Measurements from ENCODE around the gene SH3RF2. TPM values are rescaled to one million over a fixed set of nuclear protein-coding genes. Genes with fewer than 3 reads are reported as not detected.
"Not testable (repeated sequence)": the region's sequence is repeated elsewhere in the genome, so short reads cannot be mapped to it uniquely, and the experiment has no call there.

Gene SH3RF2
- total RNA-seq, 1 donor from 2014 or later, result 376 TPM

GRCh38 chr5:145991044-145991575, 54.7 kb downstream of the SH3RF2 start:
- Histone ChIP-seq H3K4me1 (no peaks in the 10 kb centered on the region), H3K36me3 (no peaks in the 10 kb centered on the region), H3K27ac (replicated peaks) (no peak overlapping the region), H3K27me3 (ENCODE audit: low read depth) (no peaks in the 10 kb centered on the region), H3K4me3 (no peak overlapping the region), H3K9me3 (replicated peaks) (peaks cover 8% of the 10 kb centered on the region)
- intact Hi-C loops (cut with micrococcal nuclease), result no loop called here
- TF ChIP-seq CTCF (IDR thresholded peaks at IDR 0.05; ENCODE audit: borderline replicate concordance), result no peak
- no peak for DNase-seq

GRCh38 chr5:145993538-145993937, 57.2 kb downstream of the SH3RF2 start:
- DNase-seq; H3K4me3 ChIP-seq; intact Hi-C loops (cut with micrococcal nuclease); H3K27me3 ChIP-seq (ENCODE audit: low read depth); H3K36me3 ChIP-seq; H3K9me3 ChIP-seq (replicated peaks); H3K27ac ChIP-seq (replicated peaks); H3K4me1 ChIP-seq: not testable (repeated sequence)

GRCh38 chr5:145996135-145996534, 59.8 kb downstream of the SH3RF2 start:
- Histone ChIP-seq H3K36me3 (no peaks in the 10 kb centered on the region), H3K27ac (replicated peaks) (no peak overlapping the region), H3K4me3 (no peak overlapping the region), H3K27me3 (ENCODE audit: low read depth) (no peaks in the 10 kb centered on the region), H3K4me1 (no peaks in the 10 kb centered on the region), H3K9me3 (replicated peaks) (peaks cover 8% of the 10 kb centered on the region)
- no peak for DNase-seq
- no peak for TF ChIP-seq CTCF (IDR thresholded peaks at IDR 0.05; ENCODE audit: borderline replicate concordance)
- intact Hi-C loops (cut with micrococcal nuclease), result no loop called here

GRCh38 chr5:145999208-145999607, 62.8 kb downstream of the SH3RF2 start:
- no peak for TF ChIP-seq CTCF (IDR thresholded peaks at IDR 0.05; ENCODE audit: borderline replicate concordance)

DNA sequence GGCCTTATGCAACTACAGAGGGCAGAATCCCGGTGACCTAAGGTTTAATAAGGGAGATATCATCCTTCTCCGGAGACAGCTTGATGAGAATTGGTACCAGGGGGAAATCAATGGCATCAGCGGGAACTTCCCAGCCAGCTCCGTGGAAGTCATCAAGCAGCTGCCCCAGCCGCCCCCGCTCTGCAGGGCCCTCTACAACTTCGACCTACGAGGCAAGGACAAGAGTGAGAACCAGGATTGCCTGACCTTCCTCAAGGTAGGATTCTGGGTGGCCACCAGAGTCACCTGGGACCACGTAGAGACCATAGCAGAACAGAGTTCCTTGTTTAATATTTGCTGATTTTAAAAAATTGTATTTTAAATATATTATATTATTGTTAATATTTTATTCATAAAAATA, 63.7 kb downstream of the SH3RF2 start:
- Histone ChIP-seq H3K27ac (replicated peaks) (no peak overlapping the region), H3K27me3 (ENCODE audit: low read depth) (no peaks in the 10 kb centered on the region), H3K4me3 (no peak overlapping the region), H3K4me1 (no peaks in the 10 kb centered on the region), H3K9me3 (replicated peaks) (no peaks in the 10 kb centered on the region), H3K36me3 (no peaks in the 10 kb centered on the region)
- intact Hi-C loops (cut with micrococcal nuclease), result no loop called here
- TF ChIP-seq CTCF (IDR thresholded peaks at IDR 0.05; ENCODE audit: borderline replicate concordance), result no peak
- no peak for DNase-seq

More at GRCh38 chr5:145999208-145999607, 62.8 kb downstream of the SH3RF2 start:
- intact Hi-C loops (cut with micrococcal nuclease), result no loop called here
- no peaks in the 10 kb centered on the region for H3K27me3 ChIP-seq (ENCODE audit: low read depth)
- H3K27ac ChIP-seq (replicated peaks), result no peak overlapping the region
- no peaks in the 10 kb centered on the region for H3K4me1 ChIP-seq
- H3K36me3 ChIP-seq, result no peaks in the 10 kb centered on the region
- H3K9me3 ChIP-seq (replicated peaks), result no peaks in the 10 kb centered on the region
- H3K4me3 ChIP-seq, result no peak overlapping the region
- no peak for DNase-seq

- H3K27ac ChIP-seq (replicated peaks), result no peak overlapping the region
- TF ChIP-seq CTCF (IDR thresholded peaks at IDR 0.05; ENCODE audit: borderline replicate concordance), result no peak
- no peaks in the 10 kb centered on the region for H3K36me3 ChIP-seq
- no peaks in the 10 kb centered on the region for H3K9me3 ChIP-seq (replicated peaks)
- intact Hi-C loops (cut with micrococcal nuclease), result no loop called here
- H3K4me3 ChIP-seq, result no peak overlapping the region
- H3K4me1 ChIP-seq, result no peaks in the 10 kb centered on the region
- H3K27me3 ChIP-seq (ENCODE audit: low read depth), result no peaks in the 10 kb centered on the region
- no peak for DNase-seq
These were observed 65.3 kb downstream of the SH3RF2 start for GRCh38 chr5:146001544-146002190.

All from left ventricle myocardium inferior (tissue), 1 donor.